Measurements from ENCODE around the gene OCA2.

DNA sequence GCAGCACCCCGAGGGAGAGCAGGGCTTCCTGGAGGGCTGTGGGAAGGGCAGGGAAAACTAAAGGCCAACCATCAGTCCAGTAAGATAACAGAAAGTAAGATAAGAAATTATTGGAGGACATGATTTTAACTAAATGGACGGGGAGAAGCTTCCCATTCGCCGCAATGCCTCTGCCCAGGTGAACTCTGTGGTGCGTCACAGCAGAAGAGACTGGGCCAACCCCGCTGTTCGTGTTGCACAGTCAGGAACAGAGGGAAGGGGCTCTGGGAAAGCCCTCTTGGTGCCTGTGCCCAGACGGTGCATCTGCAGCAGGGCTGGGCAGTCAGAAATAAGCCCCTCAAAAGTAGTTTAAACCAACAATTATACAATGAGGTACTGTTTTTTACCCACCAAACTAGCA is 284.1 kb downstream of the OCA2 start:
- TF ChIP-seq, protein P1, sequence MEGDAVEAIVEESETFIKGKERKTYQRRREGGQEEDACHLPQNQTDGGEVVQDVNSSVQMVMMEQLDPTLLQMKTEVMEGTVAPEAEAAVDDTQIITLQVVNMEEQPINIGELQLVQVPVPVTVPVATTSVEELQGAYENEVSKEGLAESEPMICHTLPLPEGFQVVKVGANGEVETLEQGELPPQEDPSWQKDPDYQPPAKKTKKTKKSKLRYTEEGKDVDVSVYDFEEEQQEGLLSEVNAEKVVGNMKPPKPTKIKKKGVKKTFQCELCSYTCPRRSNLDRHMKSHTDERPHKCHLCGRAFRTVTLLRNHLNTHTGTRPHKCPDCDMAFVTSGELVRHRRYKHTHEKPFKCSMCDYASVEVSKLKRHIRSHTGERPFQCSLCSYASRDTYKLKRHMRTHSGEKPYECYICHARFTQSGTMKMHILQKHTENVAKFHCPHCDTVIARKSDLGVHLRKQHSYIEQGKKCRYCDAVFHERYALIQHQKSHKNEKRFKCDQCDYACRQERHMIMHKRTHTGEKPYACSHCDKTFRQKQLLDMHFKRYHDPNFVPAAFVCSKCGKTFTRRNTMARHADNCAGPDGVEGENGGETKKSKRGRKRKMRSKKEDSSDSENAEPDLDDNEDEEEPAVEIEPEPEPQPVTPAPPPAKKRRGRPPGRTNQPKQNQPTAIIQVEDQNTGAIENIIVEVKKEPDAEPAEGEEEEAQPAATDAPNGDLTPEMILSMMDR (IDR thresholded peaks at IDR 0.05), result no peak
- TF ChIP-seq POLR2A (IDR thresholded peaks at IDR 0.05), result no peak
